Airway epithelial cell (primary cell): ENCODE measurements around the gene MYBPH. TPM values are rescaled to one million over a fixed set of nuclear protein-coding genes. Genes with fewer than 3 reads are reported as not detected.

Experiments used
- total RNA-seq: library from RNA; depleted of rRNA; stranded (reverse); fragments of >200 nt; gene quantifications from 2 replicates; pipeline ENCODE4 v1.2.3, GENCODE V29; 2015

MYBPH gene
- total RNA-seq = not detected in 2 replicates

GRCh38 chr1:203175237-203175826, at the start of gene MYBPH:
TSS of gene MYBPH (minus strand) at chr1:203175826. CDS start at chr1:203175755, 71 bp downstream.

GRCh38 chr1:203186446-203187303, 11.0 kb upstream of the MYBPH start, which contains the start of gene CHI3L1:
TSS of gene CHI3L1 (minus strand) at chr1:203186704. CDS start at chr1:203186623, 81 bp downstream.

GRCh38 chr1:203127666-203128430, 47.8 kb downstream of the MYBPH start, which contains the start of gene ADORA1:
TSS of gene ADORA1 (plus strand) at chr1:203127726. CDS start at chr1:203128842, 1,116 bp downstream.

Other genes with a start within 250 kb of the MYBPH start
- gene KLHL12, start 248.6 kb downstream of the MYBPH start, total RNA-seq = 16.4 and 19.0 TPM in 2 replicates
- 97.3 and 108 TPM in 2 replicates for gene ADIPOR1, start 217.5 kb downstream of the MYBPH start, total RNA-seq
- 83.6 and 96.8 TPM in 2 replicates for gene CYB5R1, start 208.6 kb downstream of the MYBPH start, total RNA-seq
- 83.1 and 85.8 TPM in 2 replicates for gene TMEM183A, start 168.5 kb downstream of the MYBPH start, total RNA-seq
- 2.0 and 2.6 TPM in 2 replicates for gene PPFIA4, start 149.3 kb downstream of the MYBPH start, total RNA-seq
- not detected in 2 replicates for gene MYOG, start 89.8 kb downstream of the MYBPH start, total RNA-seq
- 0.09 and 0.14 TPM in 2 replicates for gene ADORA1, start 48.1 kb downstream of the MYBPH start, total RNA-seq
- gene CHI3L1, start 10.9 kb upstream of the MYBPH start, total RNA-seq = 0.09 and 0.35 TPM in 2 replicates
- gene CHIT1, start 53.8 kb upstream of the MYBPH start, total RNA-seq = not detected in 2 replicates
- 57.2 and 85.4 TPM in 2 replicates for gene BTG2, start 129.7 kb upstream of the MYBPH start, total RNA-seq
- gene FMOD, start 175.3 kb upstream of the MYBPH start, total RNA-seq = 0.05 TPM in 1 of 2 replicates, not detected in the other